Astrocyte (in vitro differentiated cells and primary cell): ENCODE measurements around the gene PKP2.

Experiments
- CTCF ChIP-seq: IDR thresholded peaks from 2 replicates; pipeline ENCODE4 v1.5.1; 2011; ENCODE audit warnings: low read depth, mild to moderate bottlenecking, inconsistent platforms, low read length, moderate library complexity; ENCODE audit not compliant: insufficient read depth
- EZH2 ChIP-seq: IDR thresholded peaks from 2 replicates; pipeline ENCODE4 v1.6.1; 2012; ENCODE audit warnings: mild to moderate bottlenecking, low read length, inconsistent platforms; ENCODE audit not compliant: insufficient read depth

GRCh38 chr12:32756476-32757066 lies 140.0 kb downstream of the PKP2 start:
- TF ChIP-seq CTCF (no peak), EZH2 (no peak)
